ENCODE data around the gene ANKRD45.

GRCh38 chr1:173573596-173573995, 96.1 kb downstream of the ANKRD45 start:
- TF ChIP-seq CTCF (IDR thresholded peaks at IDR 0.05) (no peak), MLX (CRISPR knock-in tag; IDR thresholded peaks at IDR 0.05) (no peak), E2F4 (CRISPR knock-in tag; IDR thresholded peaks at IDR 0.05; ENCODE audit: borderline replicate concordance, low read depth) (no peak), ZNF532 (CRISPR knock-in tag; IDR thresholded peaks at IDR 0.05; ENCODE audit: borderline replicate concordance) (no peak), ATF3 (CRISPR knock-in tag; conservative IDR thresholded peaks at IDR 0.05) (no peak), FOXJ3 (CRISPR knock-in tag; IDR thresholded peaks at IDR 0.05; ENCODE audit: borderline replicate concordance) (no peak), CREB1 (CRISPR knock-in tag; IDR thresholded peaks at IDR 0.05) (no peak), USF2 (CRISPR knock-in tag; IDR thresholded peaks at IDR 0.05) (no peak), KAT7 (CRISPR knock-in tag; IDR thresholded peaks at IDR 0.05; ENCODE audit: borderline replicate concordance) (no peak), ESRRA (CRISPR knock-in tag; IDR thresholded peaks at IDR 0.05; ENCODE audit: borderline replicate concordance) (no peak)

Measured in WTC11 (cell line).